NB4 (cell line): ENCODE data around the gene MAGEA1.
"Not testable (repeated sequence)": the region's sequence is repeated elsewhere in the genome, so short reads cannot be mapped to it uniquely, and the experiment has no call there.

Experiments used
- DNase-seq: peaks from one replicate; pipeline ENCODE4 v3.0.0; 2010; ENCODE audit warnings: low read depth
- H3K4me3 ChIP-seq: one replicate; pipeline ENCODE4 v1.5.1; 2011; ENCODE audit warnings: mild to moderate bottlenecking, low read depth, low read length, moderate library complexity
- MYC ChIP-seq: IDR thresholded peaks from 2 replicates; pipeline ENCODE4 v1.6.1; 2011; ENCODE audit warnings: low read depth, low read length
- POLR2A ChIP-seq: IDR thresholded peaks from 2 replicates; pipeline ENCODE4 v1.6.1; 2011; ENCODE audit warnings: mild to moderate bottlenecking; ENCODE audit not compliant: insufficient read length; ENCODE audit errors: extremely low read depth
- TF ChIP-seq, protein P1 (sequence below): IDR thresholded peaks from 2 replicates; pipeline ENCODE4 v1.6.1; 2011; ENCODE audit warnings: low read depth, low read length
- TF ChIP-seq, protein P2 (sequence below): IDR thresholded peaks from one replicate; pipeline ENCODE4 v1.5.1; 2012; ENCODE audit warnings: low read depth, low read length

Gene MAGEA1, protein sequence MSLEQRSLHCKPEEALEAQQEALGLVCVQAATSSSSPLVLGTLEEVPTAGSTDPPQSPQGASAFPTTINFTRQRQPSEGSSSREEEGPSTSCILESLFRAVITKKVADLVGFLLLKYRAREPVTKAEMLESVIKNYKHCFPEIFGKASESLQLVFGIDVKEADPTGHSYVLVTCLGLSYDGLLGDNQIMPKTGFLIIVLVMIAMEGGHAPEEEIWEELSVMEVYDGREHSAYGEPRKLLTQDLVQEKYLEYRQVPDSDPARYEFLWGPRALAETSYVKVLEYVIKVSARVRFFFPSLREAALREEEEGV

DNA sequence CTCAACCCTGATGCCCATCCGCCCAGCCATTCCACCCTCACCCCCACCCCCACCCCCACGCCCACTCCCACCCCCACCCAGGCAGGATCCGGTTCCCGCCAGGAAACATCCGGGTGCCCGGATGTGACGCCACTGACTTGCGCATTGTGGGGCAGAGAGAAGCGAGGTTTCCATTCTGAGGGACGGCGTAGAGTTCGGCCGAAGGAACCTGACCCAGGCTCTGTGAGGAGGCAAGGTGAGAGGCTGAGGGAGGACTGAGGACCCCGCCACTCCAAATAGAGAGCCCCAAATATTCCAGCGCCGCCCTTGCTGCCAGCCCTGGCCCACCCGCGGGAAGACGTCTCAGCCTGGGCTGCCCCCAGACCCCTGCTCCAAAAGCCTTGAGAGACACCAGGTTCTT is at the start of gene MAGEA1:
Gene MAGEA1, plus strand, starts transcription at position 154 of the 400 bp plus-strand sequence. CDS start 3,106 bp downstream, outside the sequence.
- TF ChIP-seq, protein P1, sequence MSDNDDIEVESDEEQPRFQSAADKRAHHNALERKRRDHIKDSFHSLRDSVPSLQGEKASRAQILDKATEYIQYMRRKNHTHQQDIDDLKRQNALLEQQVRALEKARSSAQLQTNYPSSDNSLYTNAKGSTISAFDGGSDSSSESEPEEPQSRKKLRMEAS: no peak
- TF ChIP-seq, protein P2, sequence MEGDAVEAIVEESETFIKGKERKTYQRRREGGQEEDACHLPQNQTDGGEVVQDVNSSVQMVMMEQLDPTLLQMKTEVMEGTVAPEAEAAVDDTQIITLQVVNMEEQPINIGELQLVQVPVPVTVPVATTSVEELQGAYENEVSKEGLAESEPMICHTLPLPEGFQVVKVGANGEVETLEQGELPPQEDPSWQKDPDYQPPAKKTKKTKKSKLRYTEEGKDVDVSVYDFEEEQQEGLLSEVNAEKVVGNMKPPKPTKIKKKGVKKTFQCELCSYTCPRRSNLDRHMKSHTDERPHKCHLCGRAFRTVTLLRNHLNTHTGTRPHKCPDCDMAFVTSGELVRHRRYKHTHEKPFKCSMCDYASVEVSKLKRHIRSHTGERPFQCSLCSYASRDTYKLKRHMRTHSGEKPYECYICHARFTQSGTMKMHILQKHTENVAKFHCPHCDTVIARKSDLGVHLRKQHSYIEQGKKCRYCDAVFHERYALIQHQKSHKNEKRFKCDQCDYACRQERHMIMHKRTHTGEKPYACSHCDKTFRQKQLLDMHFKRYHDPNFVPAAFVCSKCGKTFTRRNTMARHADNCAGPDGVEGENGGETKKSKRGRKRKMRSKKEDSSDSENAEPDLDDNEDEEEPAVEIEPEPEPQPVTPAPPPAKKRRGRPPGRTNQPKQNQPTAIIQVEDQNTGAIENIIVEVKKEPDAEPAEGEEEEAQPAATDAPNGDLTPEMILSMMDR: no peak
- TF ChIP-seq POLR2A: no peak
- no peak within 1 kb of the TSS for H3K4me3 ChIP-seq
- DNase-seq: no peak

DNA sequence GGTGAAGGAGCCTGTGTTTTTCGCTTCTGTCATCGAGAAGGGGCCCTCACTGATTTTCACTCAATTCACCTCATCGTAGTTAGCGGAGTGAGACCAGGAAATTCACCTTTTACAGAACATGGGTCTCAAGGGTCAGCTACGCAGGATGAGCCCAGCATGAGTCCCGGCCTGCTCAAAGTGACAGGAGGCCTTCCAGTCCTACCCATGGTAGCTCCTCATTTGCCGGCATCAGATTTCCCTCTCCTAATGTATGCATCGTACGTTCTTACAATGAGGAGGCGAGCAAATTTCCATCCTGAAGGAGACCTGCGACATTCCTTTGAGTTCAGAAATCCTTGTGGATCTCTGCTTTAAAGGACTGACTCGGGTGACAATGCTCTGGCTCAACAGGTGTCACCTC is 46.2 kb upstream of the MAGEA1 start:
- H3K4me3 ChIP-seq, DNase-seq: not testable (repeated sequence)

DNA sequence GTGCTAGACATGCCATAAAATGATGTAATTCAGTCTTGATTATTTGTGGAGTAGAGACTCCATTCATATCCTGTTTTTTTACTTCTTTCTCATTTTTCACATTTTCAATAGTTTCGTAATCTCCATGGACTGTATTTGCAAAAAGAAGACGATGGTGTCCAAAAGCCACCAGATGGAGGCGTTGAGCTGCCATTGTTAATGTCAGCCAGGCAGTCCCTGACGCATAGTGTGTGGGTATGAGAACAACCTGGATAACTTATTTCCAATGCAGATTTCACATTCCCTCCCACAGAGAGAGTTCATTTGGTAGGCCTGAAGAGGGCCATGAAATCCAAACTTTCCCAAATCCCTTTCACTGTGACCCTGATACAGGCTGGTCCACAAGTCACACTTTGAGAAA is 40.0 kb upstream of the MAGEA1 start:
- H3K4me3 ChIP-seq, DNase-seq: not testable (repeated sequence)

DNA sequence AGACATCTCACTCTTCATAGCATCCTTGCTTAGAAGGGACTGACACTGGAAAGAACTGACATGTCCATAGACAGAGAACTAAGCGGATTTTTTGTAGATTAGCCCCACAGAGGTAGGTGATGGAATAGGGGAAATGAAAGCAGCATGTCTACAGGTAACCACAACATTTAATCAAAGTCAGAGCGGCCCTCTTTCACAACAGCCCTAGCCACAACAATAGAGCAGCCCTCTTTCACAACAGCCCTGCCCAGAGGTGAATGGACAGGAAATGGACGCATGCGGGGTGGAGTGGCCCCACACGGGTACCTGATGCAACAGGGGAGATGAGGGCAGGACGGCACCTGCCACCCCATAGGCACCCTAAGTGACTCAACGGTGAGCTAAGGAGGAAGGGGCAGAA is 32.8 kb upstream of the MAGEA1 start:
- not testable (repeated sequence) for DNase-seq, H3K4me3 ChIP-seq

DNA sequence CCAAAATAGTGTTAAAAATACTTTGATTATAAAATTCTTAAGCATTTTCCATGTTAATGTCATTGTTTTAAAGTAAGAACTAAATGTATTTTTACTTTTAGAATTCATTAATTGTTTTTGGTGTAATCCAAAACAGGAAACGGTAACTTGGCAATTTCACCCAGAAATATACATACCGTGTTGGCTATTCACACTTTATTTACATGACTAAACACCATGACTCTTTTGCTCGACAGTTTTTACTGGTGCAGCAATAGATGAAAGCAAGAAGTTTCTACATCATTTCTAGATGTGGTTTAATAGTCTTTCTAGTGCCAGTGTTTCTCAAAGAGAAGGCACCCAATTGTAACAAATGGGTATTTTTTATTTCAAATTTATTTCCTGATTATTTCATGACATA is 25.6 kb upstream of the MAGEA1 start:
- no peak for DNase-seq
- no peak for TF ChIP-seq POLR2A
- TF ChIP-seq, protein P1: no peak
- TF ChIP-seq, protein P2: no peak
- no peak for TF ChIP-seq MYC
- no peak overlapping the region for H3K4me3 ChIP-seq

DNA sequence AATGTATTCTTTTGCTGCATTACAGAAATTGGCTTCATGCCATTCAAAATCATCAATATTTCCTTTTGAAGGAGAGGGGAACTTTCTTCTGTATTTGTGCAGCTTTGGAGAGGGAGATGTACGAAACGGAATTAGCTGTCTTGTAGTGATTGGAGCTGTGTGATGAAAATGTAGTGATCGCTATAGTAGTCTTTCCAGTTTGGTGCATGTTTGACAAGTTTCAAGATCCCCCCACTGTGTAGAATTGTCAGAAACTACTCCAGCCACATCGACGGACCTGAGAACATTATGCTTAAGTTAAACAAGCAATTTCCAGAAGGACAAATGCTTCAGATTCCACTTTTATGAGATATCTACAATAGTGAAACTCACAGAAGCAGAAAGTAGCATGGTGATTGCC is 21.6 kb upstream of the MAGEA1 start:
- H3K4me3 ChIP-seq: no peak overlapping the region
- TF ChIP-seq POLR2A: no peak
- TF ChIP-seq, protein P1: no peak
- TF ChIP-seq MYC: no peak
- TF ChIP-seq, protein P2: no peak
- DNase-seq: no peak

DNA sequence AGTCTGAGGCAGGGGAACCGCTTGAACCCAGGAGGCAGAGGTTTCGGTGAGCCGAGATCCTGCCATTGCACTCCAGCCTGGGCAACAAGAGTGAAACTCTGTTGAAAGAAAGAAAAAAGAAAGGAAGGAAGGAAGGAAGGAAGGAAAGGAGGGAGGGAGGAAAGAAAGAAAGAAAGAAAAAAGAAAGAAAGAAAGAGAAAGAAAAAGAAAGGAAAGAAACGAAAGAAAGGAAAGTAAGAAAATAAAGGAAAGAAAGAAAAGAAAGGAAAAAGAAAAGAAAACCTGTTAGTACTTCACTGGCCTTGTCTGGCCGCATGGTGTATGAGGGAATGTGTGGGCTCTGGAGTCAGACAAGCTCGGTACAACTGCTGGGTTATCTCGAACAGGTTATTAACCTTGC is 20.8 kb upstream of the MAGEA1 start:
- no peak overlapping the region for H3K4me3 ChIP-seq
- DNase-seq: no peak
- TF ChIP-seq, protein P2: no peak
- TF ChIP-seq POLR2A (no peak), MYC (no peak)
- TF ChIP-seq, protein P1: no peak

DNA sequence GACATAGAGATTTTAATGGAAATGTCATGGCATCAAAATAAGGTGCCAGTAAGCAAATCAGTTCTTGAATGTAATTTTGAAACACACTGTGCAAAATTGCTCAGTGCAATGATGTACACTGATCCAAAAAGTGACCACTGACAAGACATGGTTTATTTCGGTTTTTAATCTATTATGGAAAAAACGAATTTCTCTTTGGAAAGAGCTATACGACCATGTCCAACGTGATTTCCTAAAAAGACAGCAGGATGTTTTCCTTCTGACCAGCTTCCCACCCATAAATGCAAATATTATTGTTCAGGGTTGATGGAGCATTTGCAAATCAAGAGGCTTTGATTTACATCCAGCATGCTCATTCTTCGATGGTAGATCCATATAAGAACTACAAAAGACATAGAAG is 17.1 kb upstream of the MAGEA1 start:
- DNase-seq: no peak
- no peak overlapping the region for H3K4me3 ChIP-seq
- TF ChIP-seq, protein P1: no peak
- TF ChIP-seq MYC (no peak), POLR2A (no peak)
- TF ChIP-seq, protein P2: no peak
